BE2C (cell line): Measurements from ENCODE around the gene DAND5.
A peak's percentile ranks its signal among the peaks of the same experiment; 100 is the strongest.

Source experiments
- DNase-seq: peaks from one replicate; pipeline ENCODE4 v3.0.0-alpha.2; 2020
- H3K27me3 ChIP-seq: fragments of 250-450 bp; sonication (Bioruptor Pico); 2 replicates; pipeline ENCODE4 v1.5.1; 2020; ENCODE audit warnings: mild to moderate bottlenecking
- H3K36me3 ChIP-seq: fragments of 250-450 bp; sonication (Bioruptor Pico); 2 replicates; pipeline ENCODE4 v1.5.1; 2020; ENCODE audit warnings: mild to moderate bottlenecking
- H3K4me1 ChIP-seq: fragments of 250-450 bp; sonication (Bioruptor Pico); 2 replicates; pipeline ENCODE4 v1.5.1; 2020
- H3K4me3 ChIP-seq: 2 replicates; pipeline ENCODE4 v1.5.1; 2011; ENCODE audit warnings: low read depth, low read length
- H3K9me3 ChIP-seq: fragments of 250-450 bp; sonication (Bioruptor Pico); 2 replicates; pipeline ENCODE4 v1.5.1; 2020
- TF ChIP-seq, protein P1 (sequence below): IDR thresholded peaks from 2 replicates; pipeline ENCODE4 v1.5.1; 2012; ENCODE audit warnings: mild to moderate bottlenecking, low read depth, low read length

Gene DAND5

DNA sequence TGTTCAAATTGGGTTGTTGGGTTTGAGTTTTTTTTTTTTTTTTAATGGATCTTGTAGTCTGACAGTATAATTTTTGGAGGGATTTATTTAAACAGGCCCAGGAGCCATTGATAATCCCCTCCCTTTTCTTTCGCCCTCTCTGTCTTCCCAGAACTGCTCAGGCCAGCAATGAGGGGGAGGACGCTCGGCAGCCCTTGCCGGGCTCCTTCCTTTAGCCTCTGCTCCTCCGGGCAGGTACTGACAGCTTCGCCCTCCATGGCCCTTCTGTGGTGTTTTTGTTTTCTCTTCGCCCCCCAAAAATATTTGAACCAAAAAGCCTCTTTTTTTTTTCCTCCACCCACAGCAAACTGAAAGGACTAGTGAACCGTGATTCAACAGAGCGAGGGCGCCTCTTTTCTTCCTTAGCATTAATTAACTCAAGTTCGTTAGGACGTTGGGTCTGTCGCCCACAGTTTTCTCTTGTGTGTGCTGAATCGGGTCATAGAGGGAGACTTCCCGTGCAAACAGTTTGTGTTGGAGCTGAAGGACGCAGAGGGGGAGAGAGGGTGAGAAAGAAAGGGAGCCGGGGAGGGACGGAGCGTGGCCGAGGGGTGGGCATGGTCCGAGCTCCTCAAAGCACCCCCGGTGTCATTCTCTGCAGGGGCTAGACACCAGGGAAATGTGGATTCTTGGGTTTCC is 47.4 kb downstream of the DAND5 start:
- Histone ChIP-seq H3K27me3 (no peaks in the 10 kb centered on the region), H3K4me3 (no peak overlapping the region), H3K4me1 (peaks cover 17% of the 10 kb centered on the region), H3K9me3 (no peaks in the 10 kb centered on the region), H3K36me3 (no peaks in the 10 kb centered on the region)
- TF ChIP-seq, protein P1, sequence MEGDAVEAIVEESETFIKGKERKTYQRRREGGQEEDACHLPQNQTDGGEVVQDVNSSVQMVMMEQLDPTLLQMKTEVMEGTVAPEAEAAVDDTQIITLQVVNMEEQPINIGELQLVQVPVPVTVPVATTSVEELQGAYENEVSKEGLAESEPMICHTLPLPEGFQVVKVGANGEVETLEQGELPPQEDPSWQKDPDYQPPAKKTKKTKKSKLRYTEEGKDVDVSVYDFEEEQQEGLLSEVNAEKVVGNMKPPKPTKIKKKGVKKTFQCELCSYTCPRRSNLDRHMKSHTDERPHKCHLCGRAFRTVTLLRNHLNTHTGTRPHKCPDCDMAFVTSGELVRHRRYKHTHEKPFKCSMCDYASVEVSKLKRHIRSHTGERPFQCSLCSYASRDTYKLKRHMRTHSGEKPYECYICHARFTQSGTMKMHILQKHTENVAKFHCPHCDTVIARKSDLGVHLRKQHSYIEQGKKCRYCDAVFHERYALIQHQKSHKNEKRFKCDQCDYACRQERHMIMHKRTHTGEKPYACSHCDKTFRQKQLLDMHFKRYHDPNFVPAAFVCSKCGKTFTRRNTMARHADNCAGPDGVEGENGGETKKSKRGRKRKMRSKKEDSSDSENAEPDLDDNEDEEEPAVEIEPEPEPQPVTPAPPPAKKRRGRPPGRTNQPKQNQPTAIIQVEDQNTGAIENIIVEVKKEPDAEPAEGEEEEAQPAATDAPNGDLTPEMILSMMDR = no peak
- no peak for DNase-seq

DNA sequence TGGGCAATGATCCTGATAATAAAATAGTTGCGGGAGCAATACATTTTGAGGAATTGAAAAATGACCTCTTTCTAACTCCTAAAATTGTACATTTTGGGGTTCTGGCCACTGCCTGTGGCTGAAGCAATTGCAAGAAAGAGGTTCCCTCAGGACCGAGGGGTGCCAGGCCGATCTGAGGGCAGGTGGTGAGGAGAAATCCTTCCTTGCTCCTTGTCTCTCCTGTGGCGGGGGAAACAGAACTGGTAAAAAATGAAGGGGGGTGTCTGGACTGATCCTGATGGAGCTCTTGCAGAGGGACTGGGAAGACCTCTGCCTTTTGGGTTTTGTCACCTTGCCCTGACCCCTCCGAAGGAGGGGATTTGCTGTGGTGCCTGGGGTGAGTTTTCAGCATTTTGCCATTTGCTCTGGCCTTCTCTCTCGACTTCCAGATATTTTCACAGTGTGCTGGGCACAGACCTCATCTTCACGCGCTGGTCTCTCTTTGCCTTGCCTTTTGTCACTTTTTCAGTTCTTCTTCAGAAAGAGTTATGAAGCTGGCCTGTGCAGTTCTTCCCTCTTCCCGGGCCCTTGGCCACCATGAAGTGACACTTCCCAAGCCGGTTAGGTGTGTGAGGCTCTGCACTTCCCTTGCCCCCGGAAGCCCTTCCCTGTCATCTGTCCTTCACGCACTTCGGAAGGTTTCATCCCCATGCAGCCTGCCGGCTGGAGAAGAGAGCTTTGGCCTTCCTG is 48.1 kb downstream of the DAND5 start:
- H3K4me1 ChIP-seq = peaks cover 17% of the 10 kb centered on the region
- no peaks in the 10 kb centered on the region for H3K36me3 ChIP-seq
- H3K27me3 ChIP-seq = no peaks in the 10 kb centered on the region
- DNase-seq = no peak
- H3K4me3 ChIP-seq = no peak overlapping the region
- no peaks in the 10 kb centered on the region for H3K9me3 ChIP-seq
- TF ChIP-seq, protein P1 = no peak

DNA sequence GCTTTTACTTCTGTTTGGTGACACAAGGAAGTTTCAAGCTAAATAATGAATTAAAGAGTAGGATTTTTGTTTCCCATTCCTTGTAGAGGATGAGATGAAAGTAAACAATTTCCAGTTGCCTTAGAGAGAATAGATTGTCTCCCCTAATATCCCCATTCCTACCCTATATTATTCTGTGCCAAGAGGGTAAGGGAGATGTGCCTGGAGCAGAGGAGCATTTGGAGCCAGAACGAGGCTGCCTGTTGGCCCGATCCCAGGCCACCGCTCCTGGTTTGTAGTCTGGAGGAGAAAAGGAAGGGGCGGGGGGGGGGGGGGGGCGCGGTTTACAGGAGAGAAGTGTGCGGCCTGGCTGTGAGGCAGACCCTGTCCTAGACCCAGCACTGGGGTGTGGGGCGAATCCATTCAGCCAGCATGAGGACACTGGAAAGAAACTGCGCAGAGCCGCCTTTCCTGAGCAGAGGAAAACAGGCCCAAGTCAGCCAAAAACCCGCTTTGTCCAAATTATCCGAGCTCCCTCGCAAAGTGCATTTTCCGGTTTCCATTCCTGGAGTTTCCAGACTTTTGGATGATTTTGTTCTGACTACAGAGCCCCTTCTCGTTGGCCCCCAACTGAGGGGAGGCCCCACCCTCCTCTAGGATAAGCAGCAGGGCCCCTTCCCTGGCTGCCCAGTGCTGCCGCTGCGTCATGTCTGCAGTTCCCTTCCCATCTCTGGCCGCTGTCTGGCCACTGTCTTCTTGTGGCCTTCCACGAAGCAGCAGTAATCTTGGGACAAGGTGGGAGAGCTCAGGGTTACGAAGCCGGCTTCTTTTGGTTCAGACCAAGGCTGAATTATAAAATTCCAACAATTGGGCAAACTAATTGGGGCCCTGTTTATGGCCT is 48.9 kb downstream of the DAND5 start:
- peaks cover 14% of the 10 kb centered on the region for H3K4me1 ChIP-seq
- no peak overlapping the region for H3K4me3 ChIP-seq
- no peaks in the 10 kb centered on the region for H3K27me3 ChIP-seq
- peak; percentile 76 for DNase-seq
- TF ChIP-seq, protein P1 = no peak
- H3K9me3 ChIP-seq = no peaks in the 10 kb centered on the region
- no peaks in the 10 kb centered on the region for H3K36me3 ChIP-seq

DNA sequence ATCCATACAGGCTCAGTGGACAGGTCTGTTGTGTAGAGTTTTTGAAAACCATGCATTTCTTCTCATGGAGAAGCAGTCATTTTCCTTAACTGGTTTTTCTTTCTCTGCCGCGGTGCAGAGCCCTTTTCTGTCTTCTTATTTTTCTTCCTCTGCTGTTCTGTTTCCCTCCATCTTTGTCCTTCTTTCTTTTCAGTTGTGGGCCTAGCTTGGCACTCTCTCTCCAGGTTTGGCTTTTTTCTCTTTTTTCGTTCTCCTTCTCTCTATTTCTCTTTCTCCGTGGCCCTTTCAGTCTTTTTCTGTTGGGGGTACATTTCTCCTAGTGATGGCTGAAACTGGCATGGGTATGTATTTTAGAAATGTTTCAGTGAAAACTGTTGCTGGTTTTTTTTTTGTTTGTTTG is 50.0 kb downstream of the DAND5 start:
- no peak overlapping the region for H3K4me3 ChIP-seq
- peaks cover 13% of the 10 kb centered on the region for H3K4me1 ChIP-seq
- no peaks in the 10 kb centered on the region for H3K27me3 ChIP-seq

DNA sequence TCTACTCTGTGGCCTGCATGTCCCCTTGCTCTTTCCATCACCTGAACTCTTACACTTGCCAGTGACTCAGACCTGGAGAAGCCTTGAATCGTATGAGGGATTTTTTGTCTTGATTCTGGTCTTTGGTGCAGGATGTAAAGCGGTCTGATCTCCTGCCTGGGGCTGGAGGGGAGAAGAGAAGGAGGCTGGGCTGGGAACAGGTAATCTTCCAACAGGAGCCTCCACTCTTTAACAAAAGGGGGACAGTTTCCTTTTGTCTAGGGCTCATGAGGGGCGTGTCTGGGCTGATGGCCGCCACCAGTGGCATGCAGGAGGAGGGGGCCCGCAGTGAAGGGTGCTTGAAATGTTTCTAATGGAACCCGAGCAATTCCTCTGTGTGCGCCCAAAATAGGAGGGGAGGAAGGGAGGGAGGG is 50.6 kb downstream of the DAND5 start:
- H3K9me3 ChIP-seq = no peaks in the 10 kb centered on the region
- no peak for DNase-seq
- H3K36me3 ChIP-seq = no peaks in the 10 kb centered on the region
- H3K4me3 ChIP-seq = no peak overlapping the region
- TF ChIP-seq, protein P1 = no peak
- peaks cover 16% of the 10 kb centered on the region for H3K4me1 ChIP-seq
- no peaks in the 10 kb centered on the region for H3K27me3 ChIP-seq

More for the DNA sequence above, 50.0 kb downstream of the DAND5 start:
- TF ChIP-seq, protein P1 = no peak
- no peaks in the 10 kb centered on the region for H3K36me3 ChIP-seq
- no peak for DNase-seq
- H3K9me3 ChIP-seq = no peaks in the 10 kb centered on the region
